HEK293T (cell line): Measurements from ENCODE around the gene DYNC1I1.
A peak's percentile ranks its signal among the peaks of the same experiment; 100 is the strongest.

Experiments
- CTCF ChIA-PET: fragments of 350-600 bp; formaldehyde crosslinking; extraction: SDS; loops from one replicate; lab custom pipeline; 2021; ENCODE audit warnings: antibody characterized with exemption, inconsistent platforms; lab: Yijun Ruan, JAX
- POLR2A ChIA-PET: fragments of 350-600 bp; formaldehyde crosslinking; extraction: SDS; loops from one replicate; lab custom pipeline; 2020; ENCODE audit warnings: antibody characterized with exemption, inconsistent platforms; lab: Yijun Ruan, JAX
- DNase-seq: peaks from one replicate; pipeline ENCODE4 v3.0.0; 2012; ENCODE audit warnings: mixed read lengths; ENCODE audit errors: extremely low spot score
- ARNT ChIP-seq: fragments of 450-650 bp; IDR thresholded peaks from 2 replicates; pipeline ENCODE4 v1.6.1; 2017; ENCODE audit warnings: mild to moderate bottlenecking
- BHLHE40 ChIP-seq: fragments of 450-650 bp; IDR thresholded peaks from 2 replicates; pipeline ENCODE4 v1.6.1; 2016; ENCODE audit warnings: mild to moderate bottlenecking, moderate library complexity, borderline replicate concordance
- CTBP1 ChIP-seq: fragments of 450-650 bp; IDR thresholded peaks from 2 replicates; pipeline ENCODE4 v1.6.1; 2016; ENCODE audit warnings: borderline replicate concordance
- ELF4 ChIP-seq: fragments of 450-650 bp; IDR thresholded peaks from 2 replicates; pipeline ENCODE4 v1.6.1; 2017; ENCODE audit warnings: antibody characterized with exemption
- FOXA1 ChIP-seq: fragments of 450-650 bp; IDR thresholded peaks from 2 replicates; pipeline ENCODE4 v1.6.1; 2016; ENCODE audit warnings: mild to moderate bottlenecking
- FOXK2 ChIP-seq: fragments of 450-650 bp; IDR thresholded peaks from 2 replicates; pipeline ENCODE4 v1.6.1; 2016; ENCODE audit warnings: mild to moderate bottlenecking
- FOXM1 ChIP-seq: fragments of 450-650 bp; IDR thresholded peaks from 2 replicates; pipeline ENCODE4 v1.6.1; 2017; ENCODE audit warnings: mild to moderate bottlenecking, borderline replicate concordance
- HDGF ChIP-seq: fragments of 450-650 bp; IDR thresholded peaks from 2 replicates; pipeline ENCODE4 v1.6.1; 2017; ENCODE audit warnings: antibody characterized with exemption, borderline replicate concordance
- L3MBTL2 ChIP-seq: fragments of 450-650 bp; conservative IDR thresholded peaks from 2 replicates; pipeline ENCODE4 v1.6.1; 2016; ENCODE audit warnings: mild to moderate bottlenecking
- LEF1 ChIP-seq: fragments of 450-650 bp; IDR thresholded peaks from 2 replicates; pipeline ENCODE4 v1.6.1; 2017; ENCODE audit warnings: mild to moderate bottlenecking, borderline replicate concordance
- NFRKB ChIP-seq: fragments of 450-650 bp; IDR thresholded peaks from 2 replicates; pipeline ENCODE4 v1.6.1; 2016; ENCODE audit warnings: mild to moderate bottlenecking, moderate library complexity
- SP1 ChIP-seq: fragments of 450-650 bp; IDR thresholded peaks from 2 replicates; pipeline ENCODE4 v1.6.1; 2017
- SUZ12 ChIP-seq: fragments of 450-650 bp; IDR thresholded peaks from 2 replicates; pipeline ENCODE4 v1.6.1; 2016; ENCODE audit warnings: mild to moderate bottlenecking
- TARDBP ChIP-seq: fragments of 450-650 bp; IDR thresholded peaks from 2 replicates; pipeline ENCODE4 v1.6.1; 2016
- ZNF384 ChIP-seq: fragments of 450-650 bp; IDR thresholded peaks from 2 replicates; pipeline ENCODE4 v1.6.1; 2016
- TF ChIP-seq, protein P1 (sequence below): fragments of 450-650 bp; IDR thresholded peaks from 2 replicates; pipeline ENCODE4 v1.6.1; 2016

Gene DYNC1I1

DNA sequence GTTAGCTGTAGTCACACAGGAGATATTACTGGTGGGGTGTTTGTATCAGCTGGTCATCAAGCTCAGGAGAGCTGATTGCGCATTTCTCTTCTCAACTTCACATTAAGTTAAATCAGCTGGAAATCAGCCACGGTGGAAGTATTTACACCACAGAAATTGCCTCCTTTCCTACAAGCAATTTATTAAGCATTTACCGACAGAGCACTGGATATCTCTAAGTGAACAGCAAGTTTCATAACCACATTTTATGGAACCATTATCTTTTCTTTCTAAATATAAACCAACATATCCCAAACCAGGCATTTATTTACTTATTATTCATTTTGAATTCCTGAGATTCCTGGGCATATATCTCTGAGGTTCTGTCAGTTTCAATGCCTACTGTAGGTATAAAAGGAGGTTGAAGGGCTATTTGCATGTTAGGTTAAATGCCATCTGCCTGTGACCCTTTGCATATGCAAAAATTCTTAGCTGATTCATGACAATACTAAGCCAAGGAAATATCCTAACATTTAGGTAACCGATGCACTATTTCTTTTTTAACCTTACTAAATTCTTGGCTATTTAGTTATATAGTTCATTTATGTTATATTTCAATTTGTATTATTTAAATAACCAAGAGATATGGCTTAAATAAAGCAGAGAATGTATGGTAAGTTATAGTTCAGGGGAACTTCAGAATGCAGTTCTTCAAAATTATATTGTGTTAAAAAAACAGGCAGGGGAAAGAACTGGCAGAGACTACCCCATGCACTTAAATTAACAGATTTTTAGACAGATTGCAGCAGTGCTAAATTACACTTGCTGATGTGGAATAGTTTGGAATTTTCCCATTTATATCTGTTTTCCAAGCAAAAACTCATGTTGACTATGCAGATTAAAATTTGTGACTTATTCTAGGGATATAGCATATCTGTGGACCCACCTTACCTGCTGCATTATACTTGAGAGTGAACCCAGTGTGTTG lies 56.8 kb downstream of the DYNC1I1 start:
- TF ChIP-seq SP1 (no peak), ELF4 (no peak), FOXK2 (no peak), FOXA1 (no peak), L3MBTL2 (no peak)
- TF ChIP-seq, protein P1, sequence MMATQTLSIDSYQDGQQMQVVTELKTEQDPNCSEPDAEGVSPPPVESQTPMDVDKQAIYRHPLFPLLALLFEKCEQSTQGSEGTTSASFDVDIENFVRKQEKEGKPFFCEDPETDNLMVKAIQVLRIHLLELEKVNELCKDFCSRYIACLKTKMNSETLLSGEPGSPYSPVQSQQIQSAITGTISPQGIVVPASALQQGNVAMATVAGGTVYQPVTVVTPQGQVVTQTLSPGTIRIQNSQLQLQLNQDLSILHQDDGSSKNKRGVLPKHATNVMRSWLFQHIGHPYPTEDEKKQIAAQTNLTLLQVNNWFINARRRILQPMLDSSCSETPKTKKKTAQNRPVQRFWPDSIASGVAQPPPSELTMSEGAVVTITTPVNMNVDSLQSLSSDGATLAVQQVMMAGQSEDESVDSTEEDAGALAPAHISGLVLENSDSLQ, result no peak
- ChIA-PET CTCF (no interaction called here), POLR2A (no interaction called here)
- no peak for DNase-seq

DNA sequence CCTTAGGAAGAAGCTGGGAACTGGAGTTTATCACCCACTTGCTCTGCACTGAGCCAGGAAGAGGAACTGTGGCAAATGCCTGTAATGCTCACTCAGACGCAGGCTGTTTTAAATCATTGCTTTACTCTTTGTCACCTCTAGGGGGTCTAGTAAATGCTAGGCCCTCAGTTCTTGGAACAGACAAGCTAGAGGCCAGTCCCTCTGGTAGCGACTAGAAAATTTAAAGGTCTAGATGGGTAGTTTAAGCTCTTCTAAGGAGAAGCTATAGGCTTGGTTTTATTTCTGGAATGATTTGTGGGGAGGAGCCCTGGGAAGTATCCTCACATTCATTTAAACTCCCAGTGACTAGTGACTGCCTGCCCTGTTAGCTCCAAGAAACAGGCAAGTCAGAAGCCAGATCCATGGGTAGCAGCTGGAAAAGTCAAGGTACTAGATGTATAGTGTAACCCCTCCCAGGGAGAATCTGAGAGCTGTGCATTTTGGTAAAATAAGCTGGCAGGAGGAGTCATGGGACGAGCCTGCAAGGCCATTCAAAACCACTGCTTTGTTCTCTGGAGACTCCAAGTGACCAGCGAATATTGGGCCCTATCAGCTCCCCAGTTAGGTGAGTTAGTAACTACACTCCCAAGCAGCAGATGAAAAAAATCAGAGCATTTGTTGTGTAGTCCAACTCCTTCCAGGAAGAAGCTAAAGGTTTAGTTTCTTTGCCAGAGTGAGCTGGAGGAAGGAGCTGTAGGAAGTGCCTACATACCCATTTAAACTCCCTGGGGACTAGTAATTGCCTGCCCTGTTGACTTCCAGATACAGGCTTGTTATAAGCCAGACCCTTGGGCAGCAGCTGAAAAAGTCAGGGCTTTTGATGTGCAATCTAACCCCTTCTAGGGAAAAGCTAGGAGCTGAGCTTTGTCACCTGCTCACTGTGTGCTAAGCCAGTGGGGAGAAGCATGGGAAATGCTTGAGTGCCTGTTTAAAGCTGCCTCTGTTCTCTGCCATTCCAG lies 68.9 kb downstream of the DYNC1I1 start:
- CTCF ChIA-PET, result interaction anchor here (0.6 to 1.9 kb wide), 15 partner anchors 16 to 657 kb away, joined by 3 to 9 read pairs (median 4); partner anchors contain the start of gene DYNC1I1
- TF ChIP-seq FOXM1 (no peak), LEF1 (no peak), L3MBTL2 (no peak), NFRKB (no peak), SUZ12 (no peak)
- peak; percentile 67 for DNase-seq
- POLR2A ChIA-PET, result interaction anchor here (1.0 kb wide), 1 partner anchor 30 kb away, joined by 3 read pairs; no protein-coding TSS in a partner anchor

DNA sequence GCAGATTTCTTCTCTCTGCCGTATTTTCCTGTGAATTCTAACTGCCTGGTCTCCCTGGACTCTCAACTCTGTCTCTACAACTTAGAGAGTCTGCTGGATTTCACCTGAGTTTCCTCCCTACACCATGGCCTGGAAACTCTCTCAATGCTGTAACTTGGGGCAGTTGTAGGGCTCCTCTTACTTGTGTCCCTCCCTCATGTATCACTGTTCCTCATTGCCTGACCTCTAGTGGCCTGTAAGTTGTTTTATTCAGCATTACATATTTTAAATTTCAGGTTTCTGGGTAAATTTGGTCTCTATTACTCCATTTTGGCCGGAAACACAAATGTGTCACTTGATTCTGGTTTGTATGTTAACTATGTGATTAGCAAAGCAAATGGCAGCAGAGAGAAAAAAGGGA lies 70.9 kb downstream of the DYNC1I1 start:
- CTCF ChIA-PET, result no interaction called here
- DNase-seq, result no peak
- TF ChIP-seq SP1, result no peak
- TF ChIP-seq, protein P1, result no peak
- TF ChIP-seq BHLHE40, result no peak
- TF ChIP-seq ZNF384, result no peak
- no peak for TF ChIP-seq L3MBTL2
- TF ChIP-seq TARDBP, result no peak
- no peak for TF ChIP-seq SUZ12
- TF ChIP-seq FOXM1, result no peak
- no peak for TF ChIP-seq NFRKB
- TF ChIP-seq CTBP1, result no peak
- TF ChIP-seq FOXA1, result no peak
- TF ChIP-seq LEF1, result no peak
- TF ChIP-seq ARNT, result no peak
- no peak for TF ChIP-seq ELF4
- TF ChIP-seq HDGF, result no peak
- no peak for TF ChIP-seq FOXK2
- POLR2A ChIA-PET, result no interaction called here

DNA sequence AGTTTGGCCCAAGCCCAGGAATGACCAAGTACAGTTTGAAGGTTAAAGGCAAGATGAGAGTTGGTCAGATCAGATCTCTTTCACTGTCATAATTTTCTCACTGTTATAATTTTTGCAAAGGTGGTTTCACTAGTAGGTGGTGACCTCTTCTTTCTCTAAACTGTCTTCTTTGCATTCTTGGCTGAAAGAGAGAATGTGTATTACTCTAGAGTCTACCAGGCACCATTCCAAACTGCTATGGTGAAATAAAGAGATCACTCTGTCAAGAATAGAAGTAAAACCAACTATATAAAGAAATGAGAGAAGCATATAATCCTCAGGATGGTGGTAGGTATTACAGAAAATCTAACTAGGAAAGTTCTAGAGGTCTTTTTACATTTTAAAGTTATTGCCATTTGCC lies 72.7 kb downstream of the DYNC1I1 start:
- ChIA-PET POLR2A (no interaction called here), CTCF (no interaction called here)
- TF ChIP-seq CTBP1, result no peak
- TF ChIP-seq SUZ12, result no peak
- no peak for TF ChIP-seq L3MBTL2
- TF ChIP-seq ZNF384, result no peak
- TF ChIP-seq FOXM1, result no peak
- TF ChIP-seq, protein P1, result no peak
- no peak for TF ChIP-seq ARNT
- no peak for TF ChIP-seq SP1
- no peak for TF ChIP-seq TARDBP
- TF ChIP-seq FOXA1, result no peak
- TF ChIP-seq LEF1, result no peak
- TF ChIP-seq ELF4, result no peak
- no peak for TF ChIP-seq NFRKB
- TF ChIP-seq HDGF, result no peak
- no peak for TF ChIP-seq BHLHE40
- no peak for TF ChIP-seq FOXK2
- DNase-seq, result no peak

DNA sequence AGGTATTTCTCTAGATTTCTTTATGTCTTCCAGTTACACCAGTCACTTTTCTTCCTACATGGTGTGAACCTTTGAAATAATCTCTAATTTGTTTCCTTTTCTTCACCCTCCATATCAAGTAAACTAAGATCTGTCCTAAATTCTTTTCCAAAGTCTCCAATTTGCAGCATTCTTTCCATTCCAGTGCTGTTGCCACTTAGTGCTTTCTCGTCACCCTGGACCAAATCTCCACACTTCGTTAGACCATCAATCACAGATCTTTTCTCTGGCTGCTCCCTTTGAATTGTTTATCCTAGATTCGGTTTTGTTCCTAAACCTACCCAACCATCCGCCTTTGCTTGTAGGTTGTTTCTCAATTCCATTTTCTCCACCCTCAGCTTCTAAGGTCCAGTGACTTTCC lies 74.7 kb downstream of the DYNC1I1 start:
- POLR2A ChIA-PET, result no interaction called here
- no peak for DNase-seq
- CTCF ChIA-PET, result no interaction called here

DNA sequence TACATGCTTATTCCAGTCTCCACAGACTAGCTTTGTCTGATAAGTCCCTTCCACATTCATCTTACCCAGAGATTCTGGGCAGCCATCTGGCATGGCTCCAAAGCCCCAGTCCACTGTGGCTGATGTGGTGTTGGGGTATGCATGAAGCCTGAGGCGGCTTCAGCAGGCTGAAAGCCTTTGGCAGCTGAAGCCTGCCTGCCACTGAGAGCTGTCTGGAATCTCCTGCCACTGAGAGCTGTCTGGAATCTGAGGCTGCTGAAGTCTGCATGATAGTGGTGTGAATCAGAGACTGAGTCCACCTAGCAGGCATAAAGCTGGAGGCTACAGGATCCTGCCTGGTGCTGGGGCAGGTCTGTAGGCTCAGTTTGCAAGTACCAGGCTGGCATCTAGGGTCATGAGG lies 87.1 kb downstream of the DYNC1I1 start:
- TF ChIP-seq TARDBP (no peak), ARNT (no peak), SUZ12 (no peak), NFRKB (no peak), BHLHE40 (no peak), ELF4 (no peak)
- no peak for DNase-seq
- ChIA-PET CTCF (no interaction called here), POLR2A (no interaction called here)

More for the DNA sequence above, 74.7 kb downstream of the DYNC1I1 start:
- TF ChIP-seq SUZ12, result no peak
